HG02763 (cell line): ENCODE results near the gene TMEM167A.
"Not testable (repeated sequence)": the region's sequence is repeated elsewhere in the genome, so short reads cannot be mapped to it uniquely, and the experiment has no call there.

ENCODE experiments used
- ATAC-seq: cut with Tn5 transposase; IDR thresholded peaks from one replicate; pipeline ENCODE4 v1.9.1; 2021; ENCODE audit warnings: mild to moderate bottlenecking, moderate library complexity; ENCODE audit not compliant: unreplicated experiment

Gene TMEM167A

GRCh38 chr5:83092619-83093018 is 15.4 kb upstream of the TMEM167A start:
- ATAC-seq = no peak

GRCh38 chr5:83090169-83090568 is 13.0 kb upstream of the TMEM167A start:
- no peak for ATAC-seq

GRCh38 chr5:83085106-83085505 is 7.9 kb upstream of the TMEM167A start:
- no peak for ATAC-seq

GRCh38 chr5:83084336-83084735 is 7.1 kb upstream of the TMEM167A start:
- no peak for ATAC-seq

GRCh38 chr5:83082750-83083149 is 5.6 kb upstream of the TMEM167A start:
- ATAC-seq = no peak

- peak; percentile 1 for ATAC-seq
Observed at GRCh38 chr5:83077662-83078261, 568 bp upstream of the TMEM167A start.

GRCh38 chr5:83072966-83073365 is 4.2 kb downstream of the TMEM167A start:
- no peak for ATAC-seq

- ATAC-seq = no peak
Observed at GRCh38 chr5:83071286-83072051, 5.7 kb downstream of the TMEM167A start.

- no peak for ATAC-seq
Observed at GRCh38 chr5:83069096-83069799, 7.9 kb downstream of the TMEM167A start.

GRCh38 chr5:83067377-83067776 is 9.8 kb downstream of the TMEM167A start:
- not testable (repeated sequence) for ATAC-seq

- ATAC-seq = no peak
Observed at GRCh38 chr5:83066548-83067110, 10.6 kb downstream of the TMEM167A start.

- ATAC-seq = no peak
Observed at GRCh38 chr5:83059341-83059740, 17.9 kb downstream of the TMEM167A start.

GRCh38 chr5:83058726-83059125 is 18.5 kb downstream of the TMEM167A start:
- no peak for ATAC-seq

- ATAC-seq = no peak
Observed at GRCh38 chr5:83055166-83055565, 22.0 kb downstream of the TMEM167A start.

- no peak for ATAC-seq
Observed at GRCh38 chr5:83050723-83051340, 26.4 kb downstream of the TMEM167A start.

GRCh38 chr5:83049370-83049885 is 27.8 kb downstream of the TMEM167A start:
- no peak for ATAC-seq

- ATAC-seq = no peak
Observed at GRCh38 chr5:83048811-83049210, 28.4 kb downstream of the TMEM167A start.

GRCh38 chr5:83048277-83048676 is 28.9 kb downstream of the TMEM167A start:
- no peak for ATAC-seq

- no peak for ATAC-seq
Observed at GRCh38 chr5:83044926-83045325, 32.3 kb downstream of the TMEM167A start.

GRCh38 chr5:83042507-83042906 is 34.7 kb downstream of the TMEM167A start:
- no peak for ATAC-seq

GRCh38 chr5:83038924-83039323 is 38.3 kb downstream of the TMEM167A start:
- no peak for ATAC-seq
